Stimulated activated CD8-positive, alpha-beta memory T cell treated with anti-CD3 and anti-CD28 coated beads, Interleukin-4, amount 100 ng/mL, for 1 hour (primary cell): Measurements from ENCODE around the gene NPAT.
A peak's percentile ranks its signal among the peaks of the same experiment; 100 is the strongest.
"Not testable (repeated sequence)": the region's sequence is repeated elsewhere in the genome, so short reads cannot be mapped to it uniquely, and the experiment has no call there.

Source experiments
- DNase-seq, 2 donors: peaks; one replicate each; pipeline ENCODE4 v3.0.0-alpha.2; 2020; ENCODE audit warnings: low read depth in 2 of 2, low spot score in 1 of 2

Gene NPAT

DNA sequence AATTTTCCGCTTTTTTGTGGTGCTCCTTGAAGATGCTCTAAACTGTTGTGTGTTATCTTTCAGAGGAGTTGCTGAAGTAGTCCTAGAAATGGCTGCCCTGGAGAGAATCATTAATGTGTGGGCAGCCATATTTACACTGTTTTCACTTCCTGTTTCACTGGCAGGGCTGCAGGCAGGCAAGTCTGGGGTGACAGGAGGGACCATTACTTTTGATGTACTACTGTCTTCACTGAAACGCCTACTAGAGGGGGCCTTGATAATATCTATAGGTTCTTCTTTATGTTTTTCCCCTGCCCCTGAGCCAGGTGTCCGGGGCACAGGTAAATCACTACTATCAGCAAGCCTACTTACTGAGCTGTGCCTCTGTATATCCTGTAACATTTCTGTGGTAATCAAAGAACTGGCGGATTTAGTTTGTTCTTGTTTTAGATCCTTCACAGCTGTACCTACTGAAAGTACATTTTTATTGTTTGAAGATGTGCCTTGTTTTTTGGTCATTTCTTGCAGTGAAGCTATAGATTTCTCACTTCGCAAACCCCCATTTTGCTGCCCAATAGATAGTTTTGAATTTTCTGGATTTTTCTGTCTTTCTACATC lies 61.4 kb downstream of the NPAT start:
- no peak for DNase-seq

DNA sequence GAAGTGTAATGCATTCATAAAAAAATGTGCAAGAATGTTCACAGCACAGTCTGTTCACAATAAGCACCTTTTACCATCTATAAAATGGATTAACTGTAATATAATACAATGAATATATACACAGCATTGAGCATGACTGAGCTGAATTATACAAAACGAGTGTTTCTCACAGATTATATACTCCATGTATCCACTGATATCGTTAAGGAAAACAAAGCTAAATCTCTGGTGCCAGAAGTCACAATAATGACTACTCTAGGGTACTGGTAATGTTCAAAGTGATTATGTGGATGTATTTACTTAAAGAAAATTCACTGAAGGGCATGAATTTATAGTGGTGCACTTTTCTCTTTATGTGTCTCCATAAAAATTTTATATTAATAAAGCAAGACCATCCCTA lies 67.8 kb downstream of the NPAT start:
- no peak for DNase-seq

DNA sequence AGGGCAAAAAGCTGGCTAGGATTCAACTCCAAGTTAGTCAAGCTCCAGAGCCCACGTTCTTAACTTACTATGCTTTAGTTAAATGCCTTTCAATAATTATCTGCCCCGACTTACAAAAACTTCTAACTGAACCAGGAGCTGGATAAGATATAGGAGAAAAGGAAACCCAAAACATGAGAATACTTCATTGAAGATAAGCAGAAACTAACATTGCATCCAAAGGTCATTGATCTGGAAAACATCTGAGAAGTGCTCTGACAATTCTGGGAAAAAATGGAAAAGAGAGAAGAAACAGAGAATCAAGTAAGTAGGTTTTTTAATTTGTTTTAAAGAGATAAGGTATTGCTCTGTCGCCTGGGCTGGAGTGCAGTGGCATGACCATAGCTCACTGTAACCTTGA lies 73.9 kb downstream of the NPAT start:
- no peak for DNase-seq

DNA sequence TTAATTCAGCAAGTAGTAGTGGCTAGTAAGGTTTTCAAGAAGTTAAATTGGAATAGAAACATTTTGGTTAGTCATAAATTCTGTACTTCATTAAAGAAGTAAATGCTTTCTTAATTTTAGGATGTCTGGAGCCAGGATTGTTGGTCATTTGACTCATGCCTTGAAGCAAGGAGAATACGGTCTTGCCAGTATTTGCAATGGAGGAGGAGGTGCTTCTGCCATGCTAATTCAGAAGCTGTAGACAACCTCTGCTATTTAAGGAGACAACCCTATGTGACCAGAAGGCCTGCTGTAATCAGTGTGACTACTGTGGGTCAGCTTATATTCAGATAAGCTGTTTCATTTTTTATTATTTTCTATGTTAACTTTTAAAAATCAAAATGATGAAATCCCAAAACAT lies 75.3 kb downstream of the NPAT start:
- no peak for DNase-seq

DNA sequence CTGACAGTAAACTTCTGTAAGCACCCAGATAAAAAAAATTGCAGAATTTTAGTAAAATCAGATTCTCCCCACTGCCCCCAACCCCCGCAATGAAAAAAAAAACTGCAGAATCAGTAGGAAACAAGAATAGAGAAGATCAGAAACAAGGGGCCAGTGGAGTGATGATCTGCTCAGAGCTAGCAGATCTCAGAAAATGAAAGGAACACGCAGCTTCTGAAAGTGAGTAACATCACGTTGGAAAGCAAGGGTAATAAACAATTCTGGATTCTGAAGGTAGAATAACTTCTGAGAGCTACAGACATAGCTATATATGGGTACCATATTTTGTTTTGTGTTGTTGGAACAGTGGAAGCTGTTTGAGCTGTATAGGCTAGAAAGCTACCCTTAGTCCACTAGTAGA lies 77.8 kb downstream of the NPAT start:
- DNase-seq: no peak

DNA sequence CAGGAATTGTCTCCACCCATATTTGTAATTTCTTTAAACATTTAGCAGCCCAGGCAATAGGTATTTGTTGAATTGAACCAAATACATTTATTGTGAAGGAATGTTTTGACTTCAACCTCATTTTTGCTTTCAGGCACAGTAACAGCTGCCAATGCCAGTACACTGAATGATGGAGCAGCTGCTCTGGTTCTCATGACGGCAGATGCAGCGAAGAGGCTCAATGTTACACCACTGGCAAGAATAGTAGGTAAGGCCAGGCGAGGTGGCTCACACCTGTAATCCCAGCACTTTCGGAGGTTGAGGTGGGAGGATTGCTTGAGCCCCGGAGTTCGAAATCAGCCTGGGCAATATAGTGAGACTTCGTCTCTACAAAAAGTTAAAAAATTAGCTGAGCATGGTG lies 80.1 kb downstream of the NPAT start:
- DNase-seq: no peak

DNA sequence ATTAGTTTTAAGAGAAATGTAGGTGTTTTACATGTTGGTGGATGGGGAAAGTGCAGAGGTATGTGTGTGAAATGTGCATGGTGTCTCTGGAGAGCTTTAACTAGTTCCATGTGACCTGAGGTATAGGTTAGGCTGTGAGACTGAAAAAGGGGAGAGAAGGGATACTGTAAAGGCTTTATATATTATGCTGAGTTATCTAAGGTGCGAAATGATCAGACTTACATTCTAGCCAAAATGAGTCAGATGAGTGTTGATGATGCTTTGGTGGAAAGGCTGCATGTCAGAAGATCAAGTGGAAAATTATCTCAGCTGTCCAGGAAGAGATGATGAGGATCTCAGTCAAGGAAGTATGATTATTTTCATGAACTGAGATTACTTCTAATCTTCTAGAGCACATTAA lies 85.2 kb downstream of the NPAT start:
- no peak for DNase-seq

DNA sequence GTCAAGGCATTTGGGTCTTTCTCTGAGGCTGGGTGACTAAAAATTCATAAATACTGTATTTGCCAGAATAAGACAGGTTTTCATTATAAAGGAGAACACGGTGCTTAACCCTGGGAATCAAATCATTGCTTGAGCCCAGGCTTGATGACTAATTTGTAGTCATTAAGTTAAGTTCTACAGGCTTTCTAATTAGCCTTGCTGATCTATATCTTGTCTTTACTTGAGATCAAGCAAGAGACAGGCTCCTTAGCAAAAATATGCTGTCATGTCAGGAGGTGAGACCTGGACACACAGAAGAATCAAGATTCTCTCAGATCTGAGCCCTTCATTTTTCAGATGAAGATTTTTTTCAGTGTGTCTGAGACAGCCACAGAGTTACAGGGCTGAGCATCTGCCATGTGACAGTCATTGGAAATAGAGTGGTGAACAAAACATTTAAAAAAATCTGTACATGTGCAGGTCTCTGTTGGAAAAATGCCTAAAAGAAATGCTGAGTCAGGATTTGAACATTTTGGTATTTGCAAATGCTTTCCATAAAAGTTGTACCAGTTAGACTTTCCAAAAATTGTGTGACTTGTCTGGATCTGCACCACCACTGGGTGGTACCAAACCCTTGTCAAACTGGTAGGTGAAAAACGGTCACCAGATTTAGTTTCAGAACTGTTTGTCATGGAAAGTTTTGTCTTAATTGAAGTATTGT lies 86.4 kb downstream of the NPAT start:
- no peak for DNase-seq

DNA sequence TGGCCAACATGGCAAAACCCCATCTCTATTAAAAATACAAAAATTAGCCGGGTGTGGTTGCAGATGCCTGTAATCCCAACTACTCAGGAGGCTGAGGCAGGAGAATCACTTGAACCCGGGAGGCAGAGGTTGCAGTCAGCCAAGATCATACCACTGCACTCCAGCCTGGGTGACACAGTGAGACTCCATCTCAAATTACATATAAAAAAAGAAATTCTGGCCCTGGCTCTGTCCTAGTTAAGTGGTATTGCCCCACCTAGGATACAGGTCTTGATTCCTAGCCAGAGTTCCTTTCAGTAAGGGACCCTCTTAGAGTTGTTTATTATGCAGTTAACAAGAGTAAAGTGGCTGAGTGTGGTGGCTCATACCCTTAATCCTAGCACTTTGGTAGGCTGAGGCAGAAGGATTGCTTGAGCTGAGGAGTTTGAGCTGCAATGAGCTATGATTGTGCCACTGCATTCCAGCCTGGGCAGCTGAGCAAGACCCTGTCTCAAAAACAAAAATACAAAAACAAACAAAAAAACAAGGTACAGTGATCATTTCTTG lies 89.4 kb downstream of the NPAT start:
- not testable (repeated sequence) for DNase-seq

DNA sequence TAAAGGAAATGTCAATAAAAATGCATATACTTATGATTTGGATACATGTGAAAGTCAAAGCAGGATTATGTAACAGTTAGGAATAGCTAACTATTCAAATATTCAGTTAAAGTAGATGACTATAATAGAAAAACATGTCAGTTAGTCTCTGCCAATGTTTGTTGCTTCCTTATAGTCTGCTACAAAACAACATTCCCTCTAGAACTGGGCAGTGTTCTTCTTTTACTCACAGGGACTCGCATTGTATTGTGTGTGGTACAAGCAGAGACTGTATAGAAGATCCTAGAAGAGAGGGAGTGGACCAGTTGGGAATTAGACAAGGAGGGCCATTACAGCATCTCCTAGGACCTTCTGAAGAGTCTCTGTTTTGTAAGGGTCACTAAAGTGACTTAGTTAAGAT lies 90.4 kb downstream of the NPAT start:
- DNase-seq: no peak

DNA sequence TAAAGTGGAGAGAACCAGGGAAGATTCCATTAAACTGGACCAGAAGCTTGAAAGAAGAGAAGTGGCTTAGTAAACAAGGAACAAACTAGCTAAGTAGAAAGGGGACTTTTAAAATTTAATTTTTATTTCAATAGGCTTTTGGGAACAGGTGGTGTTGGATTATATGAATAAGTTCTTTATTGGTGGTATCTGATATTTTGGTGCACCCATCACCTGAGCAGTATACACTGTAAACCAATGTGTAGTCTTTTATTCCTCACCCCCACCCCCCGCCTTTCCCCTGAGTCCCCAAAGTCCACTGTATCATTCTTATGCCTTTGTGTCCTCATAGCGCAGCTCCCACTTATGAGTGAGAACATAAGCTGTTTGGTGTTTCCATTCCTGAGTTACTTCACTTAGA lies 93.7 kb downstream of the NPAT start:
- DNase-seq: no peak

DNA sequence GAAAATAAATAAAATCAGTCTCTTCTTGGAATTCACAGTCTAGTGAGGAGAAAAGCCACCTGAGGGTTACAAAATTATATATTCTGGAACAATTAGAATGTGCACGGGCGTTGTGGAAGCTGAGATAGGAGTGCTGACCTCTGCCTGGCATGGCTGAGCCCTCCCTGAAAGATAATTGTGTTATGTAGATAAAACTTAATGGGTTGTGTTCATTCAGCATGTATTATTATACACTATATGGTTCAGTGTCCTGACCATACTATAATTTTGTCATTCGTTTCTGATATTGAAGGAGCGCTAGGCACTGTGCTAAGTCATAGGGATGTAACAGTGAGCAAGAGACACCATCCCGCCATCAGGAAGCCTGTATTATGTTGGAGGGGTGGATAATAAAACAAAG lies 97.3 kb downstream of the NPAT start:
- DNase-seq: no peak

DNA sequence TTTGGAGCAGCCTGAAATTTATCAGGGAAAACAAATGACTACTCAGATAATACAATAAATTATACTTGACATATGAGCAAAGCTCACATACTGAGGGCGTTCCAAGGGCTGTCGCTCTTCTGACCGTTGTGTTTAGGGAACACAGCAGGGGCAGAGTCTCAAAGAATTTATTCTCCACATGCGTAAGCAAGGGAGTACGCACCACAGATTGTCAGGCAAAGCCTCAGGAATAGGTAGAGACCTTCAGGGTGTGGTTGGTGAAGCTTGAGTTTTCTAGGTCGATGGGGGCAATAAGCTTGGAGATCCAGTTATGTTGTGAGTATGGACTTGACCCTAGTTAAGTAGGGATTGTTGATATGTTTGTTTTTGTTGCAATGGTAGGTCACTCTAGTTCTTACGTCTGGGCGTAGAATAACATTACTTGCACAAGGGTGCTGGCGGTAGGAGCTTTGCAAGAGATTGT lies 100.2 kb downstream of the NPAT start:
- no peak for DNase-seq

DNA sequence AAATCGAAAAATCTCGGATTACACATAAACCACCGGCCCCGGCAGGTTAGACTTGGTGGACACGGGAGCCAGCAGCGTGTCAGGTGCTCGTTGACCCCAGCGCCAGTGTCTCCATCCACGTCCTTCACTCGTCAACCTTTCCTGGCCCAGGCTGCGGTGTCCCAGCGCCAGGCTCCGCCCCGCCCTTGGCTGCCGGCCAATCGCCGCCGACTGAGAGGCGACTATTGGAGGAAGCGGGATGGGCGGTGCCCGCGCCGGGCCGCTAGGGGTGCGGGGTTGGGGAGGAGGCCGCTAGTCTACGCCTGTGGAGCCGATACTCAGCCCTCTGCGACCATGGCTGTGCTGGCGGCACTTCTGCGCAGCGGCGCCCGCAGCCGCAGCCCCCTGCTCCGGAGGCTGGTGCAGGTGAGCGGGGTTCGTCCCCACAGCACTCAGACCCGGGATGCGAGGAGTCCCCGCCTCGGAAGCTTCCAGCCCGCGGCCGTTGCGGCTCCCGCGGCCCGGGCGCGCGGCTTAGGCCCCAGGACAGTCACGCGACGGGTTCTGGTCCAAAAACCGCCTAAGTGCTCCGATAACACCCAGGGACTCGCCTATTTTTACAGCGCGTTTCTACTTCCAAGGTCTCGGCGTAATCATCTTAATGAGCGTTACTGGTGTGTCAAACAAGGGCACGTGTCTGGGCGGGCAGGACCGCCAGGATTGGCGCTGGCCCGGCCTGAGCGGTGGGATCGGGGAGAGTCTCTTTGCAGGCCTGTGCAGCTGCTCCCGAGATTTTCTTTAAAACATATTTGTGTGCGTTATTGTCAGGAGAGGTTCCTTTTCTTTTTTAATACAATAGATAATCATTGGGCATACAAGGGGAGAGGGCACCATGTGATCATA lies 100.9 kb downstream of the NPAT start, which contains the start of gene ACAT1:
Gene ACAT1 (plus strand): TSS at position 294 of the 882 bp plus-strand sequence. CDS start 40 bp downstream, at position 334.
- peak; percentile 90 to 93 for DNase-seq

DNA sequence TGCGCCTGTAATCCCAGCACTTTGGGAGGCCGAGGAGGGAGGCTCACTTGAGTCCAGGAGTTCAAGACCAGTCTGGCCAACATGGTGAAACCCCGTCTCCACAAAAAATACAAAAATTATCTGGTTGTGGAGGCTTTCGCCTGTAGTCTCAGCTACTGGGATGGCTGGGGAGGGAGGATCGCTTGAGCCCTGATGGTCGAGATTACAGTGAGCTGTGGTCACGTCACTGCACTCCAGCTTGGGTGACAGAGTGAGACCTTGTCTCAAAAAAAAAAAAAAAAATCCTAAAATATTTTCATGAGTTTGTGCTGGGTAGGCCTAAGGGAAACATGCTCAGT lies 101.5 kb downstream of the NPAT start:
- not testable (repeated sequence) for DNase-seq

DNA sequence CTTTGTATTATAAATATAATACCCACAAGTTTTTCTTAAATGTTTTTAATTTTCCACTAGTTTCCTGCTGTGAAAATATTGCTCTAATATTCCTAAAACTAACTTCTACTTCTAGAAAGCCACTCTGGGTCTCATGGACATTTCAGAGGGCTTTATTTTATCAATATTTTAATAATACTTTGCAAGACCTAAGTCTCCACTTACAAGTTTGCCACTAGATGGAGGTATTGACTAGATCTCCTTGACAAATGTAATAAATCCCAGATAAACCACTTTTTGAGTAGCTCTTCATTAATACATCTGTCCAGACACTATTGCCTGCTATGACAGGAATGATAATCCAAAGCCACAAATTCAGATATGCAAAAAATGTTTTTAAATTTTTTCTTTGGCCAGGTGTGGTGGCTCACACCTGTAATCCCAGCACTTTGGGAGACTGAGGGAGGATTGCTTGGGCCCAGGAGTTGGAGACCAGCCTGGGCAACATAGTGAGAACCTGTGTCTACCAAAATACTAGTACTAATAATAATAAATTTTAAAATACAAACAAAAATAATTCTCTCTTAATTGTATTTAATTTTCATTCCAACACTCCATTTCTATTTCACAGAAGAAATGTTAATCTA lies 104.6 kb downstream of the NPAT start:
- DNase-seq: no peak

DNA sequence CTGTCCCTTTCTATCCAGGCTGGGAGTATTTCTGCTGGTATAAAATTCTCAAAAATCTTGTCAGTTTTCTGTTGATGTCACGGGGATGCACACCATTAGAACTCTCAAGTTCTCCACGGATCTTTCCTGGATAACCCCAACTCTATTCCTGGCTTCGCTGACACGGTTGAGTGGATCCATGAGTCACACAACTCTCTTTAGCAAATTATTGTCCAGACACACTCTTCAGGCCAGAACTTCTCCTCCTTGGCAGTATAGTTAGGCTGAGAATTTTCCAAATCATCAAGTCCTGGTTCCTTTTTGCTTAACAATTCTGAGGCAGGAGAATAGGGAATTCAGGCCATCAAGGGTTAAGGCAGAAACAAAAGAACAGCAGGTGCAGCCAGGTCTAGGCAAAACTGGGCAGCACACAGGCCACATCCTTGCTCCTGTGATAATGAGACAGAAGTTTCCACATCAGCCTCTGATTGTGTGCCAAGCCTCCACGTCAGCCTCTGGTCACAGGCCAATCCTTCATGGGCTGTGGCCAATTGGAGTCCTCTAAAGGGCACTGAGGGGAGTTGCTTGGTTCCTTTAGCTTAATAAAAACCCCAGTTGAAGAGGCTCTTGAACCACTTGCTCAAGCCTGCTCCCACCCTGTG lies 106.8 kb downstream of the NPAT start:
- DNase-seq: no peak

DNA sequence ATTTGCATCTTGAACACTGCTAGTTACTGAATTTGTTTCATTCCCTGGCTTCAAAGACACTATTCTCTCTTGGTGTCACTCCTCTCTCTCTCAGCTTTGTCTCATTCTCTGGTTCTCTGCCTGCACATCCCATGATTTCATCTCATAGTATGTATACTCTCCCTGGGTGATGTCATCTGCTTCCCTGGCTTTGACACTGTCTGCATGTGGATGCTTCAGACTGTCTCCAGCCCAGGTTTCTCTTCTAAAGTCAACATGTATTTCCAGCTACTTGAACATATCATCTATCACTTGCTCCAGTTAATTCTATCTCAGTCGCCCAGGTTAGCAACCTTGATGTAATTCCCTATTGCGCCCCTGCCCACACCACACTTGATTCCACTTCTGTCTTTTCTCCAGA lies 110.4 kb downstream of the NPAT start:
- no peak for DNase-seq

DNA sequence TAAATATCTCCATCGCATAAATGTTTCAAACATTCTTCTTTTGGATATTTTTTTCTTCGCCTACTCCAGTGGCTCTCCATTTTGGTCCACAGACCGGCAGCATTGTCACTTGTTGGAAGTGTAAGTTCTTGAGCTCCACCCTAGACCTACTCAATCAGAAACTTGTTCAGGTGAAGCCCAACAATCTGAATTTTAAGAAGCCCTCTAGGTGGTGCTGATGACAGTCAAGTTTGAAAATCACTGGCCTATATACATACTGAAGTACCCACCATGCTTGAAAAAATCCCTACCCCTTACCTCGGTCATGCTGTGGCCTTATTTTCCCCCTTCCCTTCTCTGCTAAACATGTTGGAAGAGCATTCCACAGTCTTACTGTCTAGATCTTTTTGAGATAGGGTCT lies 111.3 kb downstream of the NPAT start:
- no peak for DNase-seq
